OCI-LY7 (cell line): ENCODE data around the gene C1orf159.

Source experiments
- EZH2phosphoT487 ChIP-seq: fragments of 200-600 bp; sonication (generic); IDR thresholded peaks from 2 replicates; pipeline ENCODE4 v1.6.1; 2018; ENCODE audit warnings: low read depth, borderline replicate concordance, mild to moderate bottlenecking, mixed run types, antibody characterized with exemption, low read length, moderate library complexity, mixed read lengths
- TF ChIP-seq, protein P1 (sequence below): fragments of 200-600 bp; sonication (generic); conservative IDR thresholded peaks from 2 replicates; pipeline ENCODE4 v1.5.1; 2014; ENCODE audit warnings: mild to moderate bottlenecking, antibody characterized with exemption, low read length, moderate library complexity, mixed read lengths

DNA sequence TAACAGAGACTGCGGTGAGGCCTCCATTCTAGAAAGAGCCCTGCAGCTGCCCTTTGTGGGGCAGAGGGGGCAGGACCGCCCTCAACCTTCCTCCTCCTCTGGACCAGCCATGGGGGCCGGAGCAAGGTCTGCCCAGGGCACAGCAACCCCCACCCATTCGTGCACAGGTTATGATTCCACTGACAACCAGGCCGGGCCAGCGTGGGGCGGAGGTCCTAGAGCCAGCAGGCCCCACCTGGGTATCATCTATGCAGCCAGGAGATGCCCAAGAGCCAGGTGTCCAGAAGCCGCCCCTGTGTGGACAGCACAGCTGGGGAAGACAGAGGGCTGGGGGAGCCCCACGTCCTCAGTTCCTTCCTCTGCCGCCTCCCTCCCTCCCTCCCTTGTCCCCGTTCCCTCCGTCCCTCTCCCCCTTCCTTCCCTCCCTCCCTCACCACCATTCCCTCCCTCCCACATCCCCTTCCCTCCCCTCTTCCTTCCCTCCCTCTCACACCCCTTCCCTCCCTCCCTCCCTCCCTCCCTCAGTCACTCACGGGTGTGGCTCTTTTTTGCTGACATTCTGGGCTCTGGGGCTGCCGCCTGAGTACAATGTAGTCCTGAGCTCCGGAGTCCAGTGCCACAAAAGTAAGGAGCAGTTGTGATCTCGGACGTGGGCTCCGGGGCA, 54.1 kb downstream of the C1orf159 start:
- TF ChIP-seq, protein P1, sequence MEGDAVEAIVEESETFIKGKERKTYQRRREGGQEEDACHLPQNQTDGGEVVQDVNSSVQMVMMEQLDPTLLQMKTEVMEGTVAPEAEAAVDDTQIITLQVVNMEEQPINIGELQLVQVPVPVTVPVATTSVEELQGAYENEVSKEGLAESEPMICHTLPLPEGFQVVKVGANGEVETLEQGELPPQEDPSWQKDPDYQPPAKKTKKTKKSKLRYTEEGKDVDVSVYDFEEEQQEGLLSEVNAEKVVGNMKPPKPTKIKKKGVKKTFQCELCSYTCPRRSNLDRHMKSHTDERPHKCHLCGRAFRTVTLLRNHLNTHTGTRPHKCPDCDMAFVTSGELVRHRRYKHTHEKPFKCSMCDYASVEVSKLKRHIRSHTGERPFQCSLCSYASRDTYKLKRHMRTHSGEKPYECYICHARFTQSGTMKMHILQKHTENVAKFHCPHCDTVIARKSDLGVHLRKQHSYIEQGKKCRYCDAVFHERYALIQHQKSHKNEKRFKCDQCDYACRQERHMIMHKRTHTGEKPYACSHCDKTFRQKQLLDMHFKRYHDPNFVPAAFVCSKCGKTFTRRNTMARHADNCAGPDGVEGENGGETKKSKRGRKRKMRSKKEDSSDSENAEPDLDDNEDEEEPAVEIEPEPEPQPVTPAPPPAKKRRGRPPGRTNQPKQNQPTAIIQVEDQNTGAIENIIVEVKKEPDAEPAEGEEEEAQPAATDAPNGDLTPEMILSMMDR: no peak
- no peak for TF ChIP-seq EZH2phosphoT487
